ENCODE measurements around the gene SUCLG2.

GRCh38 chr3:67622652-67623051 lies 31.8 kb downstream of the SUCLG2 start:
- TF ChIP-seq CTCF (IDR thresholded peaks at IDR 0.05) (no peak), POLR2A (IDR thresholded peaks at IDR 0.05) (no peak)
